ENCODE measurements around the gene CRTAP.

- no peak for TF ChIP-seq SIN3A (IDR thresholded peaks at IDR 0.05; ENCODE audit: borderline replicate concordance, insufficient read depth, low read length)
- TF ChIP-seq POLR2AphosphoS5 (IDR thresholded peaks at IDR 0.05; ENCODE audit: low read depth, low read length), result no peak
These were observed 21.1 kb upstream of the CRTAP start for GRCh38 chr3:33092496-33093254.
